Measurements from ENCODE around the gene LRRFIP2. TPM values are rescaled to one million over a fixed set of nuclear protein-coding genes. Genes with fewer than 3 reads are reported as not detected.
A peak's percentile ranks its signal among the peaks of the same experiment; 100 is the strongest.

LRRFIP2 gene
- total RNA-seq, 4 donors from 2014 or later: 56.5 to 148 (median 62.4) TPM

DNA sequence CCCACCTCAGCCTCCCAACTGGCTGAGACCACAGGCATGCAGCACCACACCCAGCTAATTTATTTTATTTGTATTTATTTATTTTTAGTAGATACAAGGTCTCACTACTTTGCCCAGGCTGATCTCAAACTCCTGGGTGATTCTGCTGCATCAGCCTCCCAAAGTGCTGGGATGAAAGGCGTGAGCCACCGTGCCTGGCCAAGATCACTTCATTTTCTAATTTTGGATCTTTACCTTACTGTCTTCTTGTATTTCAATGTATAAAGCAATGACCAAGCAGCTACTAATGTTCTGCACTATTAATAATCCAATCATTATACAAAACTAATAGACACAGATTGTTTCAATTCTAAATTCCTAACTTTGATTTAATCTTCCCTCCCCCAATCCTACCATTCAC is 56.2 kb downstream of the LRRFIP2 start:
- peak overlapping the region in 1 of 2 donors; percentile 17 for H3K27ac ChIP-seq
- DNase-seq: no peak
- H3K36me3 ChIP-seq: no peaks in the 10 kb centered on the region
- no peaks in the 10 kb centered on the region for H3K27me3 ChIP-seq
- intact Hi-C loops (cut with DNase I; ENCODE audit: low total_unique reads): no loop called here
- peaks cover 0 to 8% of the 10 kb centered on the region in 2 donors for H3K4me1 ChIP-seq
- no peaks in the 10 kb centered on the region for H3K9me3 ChIP-seq
- H3K4me3 ChIP-seq: no peak overlapping the region
- TF ChIP-seq, protein P1, sequence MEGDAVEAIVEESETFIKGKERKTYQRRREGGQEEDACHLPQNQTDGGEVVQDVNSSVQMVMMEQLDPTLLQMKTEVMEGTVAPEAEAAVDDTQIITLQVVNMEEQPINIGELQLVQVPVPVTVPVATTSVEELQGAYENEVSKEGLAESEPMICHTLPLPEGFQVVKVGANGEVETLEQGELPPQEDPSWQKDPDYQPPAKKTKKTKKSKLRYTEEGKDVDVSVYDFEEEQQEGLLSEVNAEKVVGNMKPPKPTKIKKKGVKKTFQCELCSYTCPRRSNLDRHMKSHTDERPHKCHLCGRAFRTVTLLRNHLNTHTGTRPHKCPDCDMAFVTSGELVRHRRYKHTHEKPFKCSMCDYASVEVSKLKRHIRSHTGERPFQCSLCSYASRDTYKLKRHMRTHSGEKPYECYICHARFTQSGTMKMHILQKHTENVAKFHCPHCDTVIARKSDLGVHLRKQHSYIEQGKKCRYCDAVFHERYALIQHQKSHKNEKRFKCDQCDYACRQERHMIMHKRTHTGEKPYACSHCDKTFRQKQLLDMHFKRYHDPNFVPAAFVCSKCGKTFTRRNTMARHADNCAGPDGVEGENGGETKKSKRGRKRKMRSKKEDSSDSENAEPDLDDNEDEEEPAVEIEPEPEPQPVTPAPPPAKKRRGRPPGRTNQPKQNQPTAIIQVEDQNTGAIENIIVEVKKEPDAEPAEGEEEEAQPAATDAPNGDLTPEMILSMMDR (IDR thresholded peaks at IDR 0.05): no peak
- no peak for TF ChIP-seq POLR2A (IDR thresholded peaks at IDR 0.05)

DNA sequence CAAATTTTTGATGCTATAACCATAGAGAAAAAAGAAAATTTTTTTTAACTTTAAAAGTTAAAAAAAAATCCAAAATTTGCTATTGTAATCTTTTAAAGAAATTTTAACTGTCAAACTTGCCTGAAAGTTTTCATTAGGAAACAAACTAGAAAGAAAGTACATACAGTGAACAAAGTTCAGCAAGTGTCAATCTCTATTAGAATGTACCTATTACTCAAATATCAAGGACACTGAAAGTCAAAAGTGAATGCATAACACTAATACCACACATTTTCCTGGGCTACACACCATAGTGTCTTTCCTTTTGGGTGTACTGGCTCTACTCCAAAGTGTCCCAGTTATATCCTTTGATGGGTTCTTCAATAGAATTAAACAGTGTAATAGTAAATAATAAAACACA is 56.8 kb downstream of the LRRFIP2 start:
- H3K4me1 ChIP-seq: peaks cover 0 to 8% of the 10 kb centered on the region in 2 donors
- TF ChIP-seq, protein P1 (IDR thresholded peaks at IDR 0.05): no peak
- TF ChIP-seq POLR2A (IDR thresholded peaks at IDR 0.05): no peak
- no peak for DNase-seq
- no peaks in the 10 kb centered on the region for H3K36me3 ChIP-seq
- peak overlapping the region in 1 of 2 donors; percentile 17 for H3K27ac ChIP-seq
- no peaks in the 10 kb centered on the region for H3K9me3 ChIP-seq
- no peaks in the 10 kb centered on the region for H3K27me3 ChIP-seq
- H3K4me3 ChIP-seq: no peak overlapping the region
- intact Hi-C loops (cut with DNase I; ENCODE audit: low total_unique reads): no loop called here

DNA sequence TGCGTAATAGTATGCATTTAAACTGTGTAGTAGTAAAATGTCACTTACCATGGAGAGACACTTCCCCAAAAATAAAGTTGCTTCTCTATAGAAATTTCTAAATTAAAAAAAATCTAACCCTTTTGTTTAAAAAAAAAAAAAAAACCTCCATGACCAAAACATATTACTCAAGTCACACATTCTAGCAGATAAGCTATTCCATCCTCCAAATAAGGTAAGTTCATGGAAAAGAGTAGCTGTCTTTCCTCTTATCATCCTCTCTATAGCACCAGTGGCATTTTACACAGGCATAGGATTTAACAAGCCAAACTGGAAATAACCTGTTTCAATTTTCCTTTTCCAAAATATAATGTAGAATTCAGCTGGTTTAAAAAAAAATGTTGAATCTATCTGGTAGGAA is 57.4 kb downstream of the LRRFIP2 start:
- no peak overlapping the region for H3K4me3 ChIP-seq
- no peaks in the 10 kb centered on the region for H3K9me3 ChIP-seq
- no peaks in the 10 kb centered on the region for H3K36me3 ChIP-seq
- H3K27me3 ChIP-seq: no peaks in the 10 kb centered on the region
- DNase-seq: no peak
- peak overlapping the region in 1 of 2 donors; percentile 17 for H3K27ac ChIP-seq
- H3K4me1 ChIP-seq: peaks cover 0 to 8% of the 10 kb centered on the region in 2 donors
- TF ChIP-seq, protein P1 (IDR thresholded peaks at IDR 0.05): no peak
- no peak for TF ChIP-seq POLR2A (IDR thresholded peaks at IDR 0.05)
- intact Hi-C loops (cut with DNase I; ENCODE audit: low total_unique reads): no loop called here

DNA sequence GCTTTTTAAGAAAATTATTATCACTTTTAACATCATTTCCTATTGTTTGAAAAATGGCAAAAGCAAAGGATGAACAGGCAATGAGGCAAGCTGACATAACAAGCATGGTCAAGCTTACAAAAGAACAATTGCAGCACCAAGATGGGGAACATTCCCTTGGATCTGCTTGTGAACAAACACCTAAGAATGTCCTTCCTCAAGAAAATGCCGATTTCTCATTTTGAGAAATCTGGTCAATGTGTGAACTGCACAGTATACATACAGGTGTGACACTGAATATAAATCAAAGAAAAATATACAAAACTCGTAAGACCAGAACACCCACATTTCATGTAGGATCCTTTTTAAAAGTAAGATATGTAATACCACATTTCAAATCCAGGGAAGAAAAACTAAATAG is 58.9 kb downstream of the LRRFIP2 start:
- peak overlapping the region; percentile 62 to 85 for H3K27ac ChIP-seq
- H3K4me1 ChIP-seq: peaks cover 0 to 8% of the 10 kb centered on the region in 2 donors
- H3K36me3 ChIP-seq: no peaks in the 10 kb centered on the region
- DNase-seq: no peak
- intact Hi-C loops (cut with DNase I; ENCODE audit: low total_unique reads): no loop called here
- H3K27me3 ChIP-seq: no peaks in the 10 kb centered on the region
- H3K9me3 ChIP-seq: no peaks in the 10 kb centered on the region
- TF ChIP-seq, protein P1 (IDR thresholded peaks at IDR 0.05): no peak
- TF ChIP-seq POLR2A (IDR thresholded peaks at IDR 0.05): no peak
- no peak overlapping the region for H3K4me3 ChIP-seq

DNA sequence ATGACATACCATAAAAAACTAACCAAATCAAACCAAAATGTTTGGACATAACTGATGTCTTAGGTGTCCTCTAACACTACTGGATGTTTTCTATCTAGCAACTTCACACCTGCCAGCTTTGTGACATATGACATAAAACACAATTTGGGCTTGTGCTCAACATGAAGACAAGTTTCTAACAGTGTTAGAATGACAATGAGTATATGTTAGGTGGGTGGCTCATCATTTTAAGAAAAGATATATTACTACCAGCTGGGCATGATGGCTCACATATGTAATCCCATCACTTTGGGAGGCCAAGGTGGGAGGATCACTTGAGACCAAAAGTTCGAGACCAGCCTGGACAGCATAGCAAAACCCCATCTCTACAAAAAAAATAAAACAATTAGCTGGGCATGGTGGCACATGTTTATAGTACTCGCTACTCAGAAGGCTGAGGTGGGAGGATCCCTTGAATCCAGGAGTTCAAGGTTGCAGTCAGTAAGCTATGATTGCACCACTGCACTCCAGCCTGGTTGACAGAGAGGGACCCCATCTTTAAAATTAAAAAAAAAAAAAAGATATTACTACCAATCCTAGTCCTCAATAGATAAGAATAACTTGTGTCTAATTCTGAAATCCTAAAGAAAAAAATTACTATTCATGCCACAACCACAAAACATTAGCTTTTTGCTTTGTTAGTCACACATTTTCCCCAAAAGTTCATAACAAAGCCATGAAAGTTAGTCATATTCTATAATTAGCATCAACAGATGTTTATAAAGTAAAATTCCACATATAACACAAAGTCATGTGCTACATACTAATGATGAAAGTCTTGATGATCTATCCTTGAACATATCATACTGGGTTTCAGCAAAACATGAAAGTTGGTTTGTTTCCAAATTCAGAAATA is 59.9 kb downstream of the LRRFIP2 start:
- DNase-seq: no peak
- TF ChIP-seq POLR2A (IDR thresholded peaks at IDR 0.05): no peak
- TF ChIP-seq, protein P1 (IDR thresholded peaks at IDR 0.05): no peak
- no peak overlapping the region for H3K4me3 ChIP-seq
- no peaks in the 10 kb centered on the region for H3K9me3 ChIP-seq
- no peaks in the 10 kb centered on the region for H3K36me3 ChIP-seq
- H3K27ac ChIP-seq: peak overlapping the region; percentile 62 to 85
- peaks cover 0 to 8% of the 10 kb centered on the region in 2 donors for H3K4me1 ChIP-seq
- no peaks in the 10 kb centered on the region for H3K27me3 ChIP-seq
- intact Hi-C loops (cut with DNase I; ENCODE audit: low total_unique reads): no loop called here
